ENCODE data around the gene PTPRG.

DNA sequence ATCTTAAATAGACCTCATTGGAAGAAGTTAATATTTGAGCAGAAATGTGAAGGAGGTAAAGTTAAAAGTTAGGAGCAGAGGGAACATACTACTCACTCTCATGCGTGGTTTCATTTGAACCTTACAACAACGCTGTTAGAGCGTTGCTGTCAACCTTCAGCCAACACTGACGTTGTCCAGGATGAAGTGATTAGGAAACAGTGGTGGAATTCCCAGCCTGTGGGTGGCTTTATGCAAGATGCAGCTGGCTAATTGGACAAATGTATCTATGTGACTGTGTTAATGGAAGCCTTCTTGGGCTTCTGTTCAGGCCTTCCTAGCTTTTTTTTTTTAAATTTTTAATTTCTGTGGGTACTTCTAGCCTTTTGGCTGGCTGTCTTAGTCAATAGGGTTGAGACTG is 40.5 kb downstream of the PTPRG start:
- TF ChIP-seq POLR2A (IDR thresholded peaks at IDR 0.05; ENCODE audit: low read depth, low read length) (no peak), TAF1 (IDR thresholded peaks at IDR 0.05; ENCODE audit: borderline replicate concordance, low read depth, low read length) (no peak)
